SK-N-SH treated with all-trans-retinoic acid at 6 μM for 48 hours (cell line): ENCODE measurements around the gene HIP1.

Experiments used
- BACH2 ChIP-seq: fragments of 250-450 bp; sonication (Bioruptor Pico); IDR thresholded peaks from 2 replicates; pipeline ENCODE4 v1.9.0; 2021; ENCODE audit warnings: mild to moderate bottlenecking, borderline replicate concordance
- CSDC2 ChIP-seq: fragments of 250-450 bp; sonication (Bioruptor Pico); IDR thresholded peaks from 2 replicates; pipeline ENCODE4 v1.5.0; 2020; ENCODE audit warnings: mild to moderate bottlenecking, moderate library complexity
- CSRNP3 ChIP-seq: fragments of 250-450 bp; sonication (Bioruptor Pico); IDR thresholded peaks from 2 replicates; pipeline ENCODE4 v1.5.1; 2021; ENCODE audit warnings: mild to moderate bottlenecking, moderate library complexity
- ISL1 ChIP-seq: fragments of 250-450 bp; sonication (Bioruptor Pico); IDR thresholded peaks from 2 replicates; pipeline ENCODE4 v2.1.2; 2022; ENCODE audit warnings: mild to moderate bottlenecking, moderate library complexity
- OSR1 ChIP-seq: fragments of 250-450 bp; sonication (Bioruptor Pico); IDR thresholded peaks from 2 replicates; pipeline ENCODE4 v1.8.0; 2022; ENCODE audit warnings: moderate library complexity, mild to moderate bottlenecking, inconsistent platforms
- PPARA ChIP-seq: fragments of 250-450 bp; sonication (Bioruptor Pico); IDR thresholded peaks from 2 replicates; pipeline ENCODE4 v1.5.0; 2020; ENCODE audit warnings: mild to moderate bottlenecking, borderline replicate concordance
- RARB ChIP-seq: fragments of 250-450 bp; sonication (Bioruptor Pico); IDR thresholded peaks from 2 replicates; pipeline ENCODE4 v1.8.0; 2021; ENCODE audit warnings: mild to moderate bottlenecking, moderate library complexity
- SNAI2 ChIP-seq: fragments of 250-450 bp; sonication (Bioruptor Pico); IDR thresholded peaks from 2 replicates; pipeline ENCODE4 v1.5.0; 2020; ENCODE audit warnings: mild to moderate bottlenecking, moderate library complexity
- TCF4 ChIP-seq: fragments of 250-450 bp; sonication (Bioruptor Pico); IDR thresholded peaks from 2 replicates; pipeline ENCODE4 v1.8.0; 2021; ENCODE audit warnings: mild to moderate bottlenecking, moderate library complexity, borderline replicate concordance
- ZFP3 ChIP-seq: fragments of 250-450 bp; sonication (Bioruptor Pico); IDR thresholded peaks from 2 replicates; pipeline ENCODE4 v1.5.0; 2020; ENCODE audit warnings: mild to moderate bottlenecking, moderate library complexity
- ZNF70 ChIP-seq: fragments of 450-650 bp; formaldehyde crosslinking; IDR thresholded peaks from 2 replicates; pipeline ENCODE4 v1.5.0; 2020; ENCODE audit warnings: mild to moderate bottlenecking, moderate library complexity
- TF ChIP-seq, protein P1 (sequence below): fragments of 250-450 bp; sonication (Bioruptor Pico); IDR thresholded peaks from 2 replicates; pipeline ENCODE4 v1.8.0; 2020; ENCODE audit warnings: mild to moderate bottlenecking, moderate library complexity, borderline replicate concordance

- TF ChIP-seq TCF4 (CRISPR knock-in tag): no peak
- no peak for TF ChIP-seq OSR1 (CRISPR knock-in tag)
- no peak for TF ChIP-seq PPARA (CRISPR knock-in tag)
- TF ChIP-seq CSRNP3 (CRISPR knock-in tag): no peak
- TF ChIP-seq, protein P1, sequence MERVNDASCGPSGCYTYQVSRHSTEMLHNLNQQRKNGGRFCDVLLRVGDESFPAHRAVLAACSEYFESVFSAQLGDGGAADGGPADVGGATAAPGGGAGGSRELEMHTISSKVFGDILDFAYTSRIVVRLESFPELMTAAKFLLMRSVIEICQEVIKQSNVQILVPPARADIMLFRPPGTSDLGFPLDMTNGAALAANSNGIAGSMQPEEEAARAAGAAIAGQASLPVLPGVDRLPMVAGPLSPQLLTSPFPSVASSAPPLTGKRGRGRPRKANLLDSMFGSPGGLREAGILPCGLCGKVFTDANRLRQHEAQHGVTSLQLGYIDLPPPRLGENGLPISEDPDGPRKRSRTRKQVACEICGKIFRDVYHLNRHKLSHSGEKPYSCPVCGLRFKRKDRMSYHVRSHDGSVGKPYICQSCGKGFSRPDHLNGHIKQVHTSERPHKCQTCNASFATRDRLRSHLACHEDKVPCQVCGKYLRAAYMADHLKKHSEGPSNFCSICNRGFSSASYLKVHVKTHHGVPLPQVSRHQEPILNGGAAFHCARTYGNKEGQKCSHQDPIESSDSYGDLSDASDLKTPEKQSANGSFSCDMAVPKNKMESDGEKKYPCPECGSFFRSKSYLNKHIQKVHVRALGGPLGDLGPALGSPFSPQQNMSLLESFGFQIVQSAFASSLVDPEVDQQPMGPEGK: no peak
- no peak for TF ChIP-seq ZNF70 (CRISPR knock-in tag)
- no peak for TF ChIP-seq RARB (CRISPR knock-in tag)
- no peak for TF ChIP-seq ZFP3 (CRISPR knock-in tag)
- no peak for TF ChIP-seq CSDC2 (CRISPR knock-in tag)
- no peak for TF ChIP-seq ISL1 (CRISPR knock-in tag)
- no peak for TF ChIP-seq SNAI2 (CRISPR knock-in tag)
- no peak for TF ChIP-seq BACH2
Observed at GRCh38 chr7:75711076-75711475, 27.7 kb downstream of the HIP1 start.
